Fibroblast of mammary gland (primary cell): ENCODE measurements around the gene PPFIA2.

Source experiments
- DNase-seq: peaks from one replicate; pipeline ENCODE4 v3.0.0-alpha.2; 2010; ENCODE audit warnings: low read depth
- H3K4me3 ChIP-seq: 2 replicates; pipeline ENCODE4 v1.5.1; 2011; ENCODE audit warnings: low read depth, mild to moderate bottlenecking, low read length, moderate library complexity; ENCODE audit not compliant: control insufficient read depth
- TF ChIP-seq, protein P1 (sequence below): conservative IDR thresholded peaks from 2 replicates; pipeline ENCODE4 v1.5.1; 2011; ENCODE audit warnings: low read depth, low read length, inconsistent platforms; ENCODE audit not compliant: control insufficient read depth, insufficient read depth

Gene PPFIA2

DNA sequence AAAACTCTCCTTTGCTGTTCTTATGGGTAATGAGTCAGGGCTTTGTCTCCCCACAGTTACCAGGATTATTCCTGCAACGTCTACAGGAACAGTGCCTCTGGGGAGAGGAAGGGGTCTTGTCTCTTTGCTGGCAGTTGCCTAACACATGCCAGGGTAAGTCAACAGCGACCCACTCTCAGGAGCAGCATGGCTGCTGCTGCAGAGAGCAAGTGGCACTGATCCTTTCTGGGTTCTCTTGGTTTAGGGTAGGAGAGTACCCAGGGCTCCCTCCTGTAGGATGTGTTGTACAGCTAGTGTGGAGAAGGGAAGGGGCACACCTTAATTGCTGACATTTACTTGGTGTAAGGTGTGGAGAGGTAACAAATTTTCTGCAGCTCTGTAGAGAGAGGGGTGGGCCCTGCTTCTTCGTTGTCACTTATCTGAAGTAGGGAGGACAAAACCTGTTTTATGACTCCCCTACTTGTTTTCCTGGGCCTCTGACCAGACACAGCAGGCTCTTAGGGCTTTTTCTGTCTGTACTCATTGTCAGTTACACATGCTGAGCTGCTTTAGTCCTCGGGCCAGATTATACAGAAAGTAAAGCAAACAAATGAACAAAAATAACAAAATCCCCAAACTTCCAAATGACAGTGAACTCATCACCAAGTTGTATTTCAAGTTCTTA, 513.1 kb downstream of the PPFIA2 start:
- TF ChIP-seq, protein P1, sequence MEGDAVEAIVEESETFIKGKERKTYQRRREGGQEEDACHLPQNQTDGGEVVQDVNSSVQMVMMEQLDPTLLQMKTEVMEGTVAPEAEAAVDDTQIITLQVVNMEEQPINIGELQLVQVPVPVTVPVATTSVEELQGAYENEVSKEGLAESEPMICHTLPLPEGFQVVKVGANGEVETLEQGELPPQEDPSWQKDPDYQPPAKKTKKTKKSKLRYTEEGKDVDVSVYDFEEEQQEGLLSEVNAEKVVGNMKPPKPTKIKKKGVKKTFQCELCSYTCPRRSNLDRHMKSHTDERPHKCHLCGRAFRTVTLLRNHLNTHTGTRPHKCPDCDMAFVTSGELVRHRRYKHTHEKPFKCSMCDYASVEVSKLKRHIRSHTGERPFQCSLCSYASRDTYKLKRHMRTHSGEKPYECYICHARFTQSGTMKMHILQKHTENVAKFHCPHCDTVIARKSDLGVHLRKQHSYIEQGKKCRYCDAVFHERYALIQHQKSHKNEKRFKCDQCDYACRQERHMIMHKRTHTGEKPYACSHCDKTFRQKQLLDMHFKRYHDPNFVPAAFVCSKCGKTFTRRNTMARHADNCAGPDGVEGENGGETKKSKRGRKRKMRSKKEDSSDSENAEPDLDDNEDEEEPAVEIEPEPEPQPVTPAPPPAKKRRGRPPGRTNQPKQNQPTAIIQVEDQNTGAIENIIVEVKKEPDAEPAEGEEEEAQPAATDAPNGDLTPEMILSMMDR = no peak
- DNase-seq = no peak
- H3K4me3 ChIP-seq = no peak overlapping the region

DNA sequence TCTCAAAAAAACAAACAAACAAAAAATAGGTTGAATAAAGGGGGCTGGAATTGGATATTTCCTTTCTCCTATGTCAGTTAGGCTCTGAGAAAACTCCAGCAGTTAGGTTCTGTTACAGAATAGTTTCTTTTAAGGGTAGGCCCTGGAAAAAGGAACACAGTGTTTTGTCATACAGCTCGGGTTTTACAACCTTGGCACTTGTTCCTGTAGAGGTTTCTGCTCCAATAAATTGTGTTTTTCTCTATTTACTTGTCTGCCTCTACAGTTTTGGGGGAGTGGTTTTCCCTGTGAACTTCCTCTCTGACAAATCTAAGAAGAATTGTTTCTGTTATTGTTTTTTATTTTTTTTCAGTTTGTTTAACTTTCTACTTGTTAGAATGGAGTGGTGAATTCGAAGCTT, 513.7 kb downstream of the PPFIA2 start:
- DNase-seq = no peak
- no peak overlapping the region for H3K4me3 ChIP-seq
- TF ChIP-seq, protein P1 = no peak

DNA sequence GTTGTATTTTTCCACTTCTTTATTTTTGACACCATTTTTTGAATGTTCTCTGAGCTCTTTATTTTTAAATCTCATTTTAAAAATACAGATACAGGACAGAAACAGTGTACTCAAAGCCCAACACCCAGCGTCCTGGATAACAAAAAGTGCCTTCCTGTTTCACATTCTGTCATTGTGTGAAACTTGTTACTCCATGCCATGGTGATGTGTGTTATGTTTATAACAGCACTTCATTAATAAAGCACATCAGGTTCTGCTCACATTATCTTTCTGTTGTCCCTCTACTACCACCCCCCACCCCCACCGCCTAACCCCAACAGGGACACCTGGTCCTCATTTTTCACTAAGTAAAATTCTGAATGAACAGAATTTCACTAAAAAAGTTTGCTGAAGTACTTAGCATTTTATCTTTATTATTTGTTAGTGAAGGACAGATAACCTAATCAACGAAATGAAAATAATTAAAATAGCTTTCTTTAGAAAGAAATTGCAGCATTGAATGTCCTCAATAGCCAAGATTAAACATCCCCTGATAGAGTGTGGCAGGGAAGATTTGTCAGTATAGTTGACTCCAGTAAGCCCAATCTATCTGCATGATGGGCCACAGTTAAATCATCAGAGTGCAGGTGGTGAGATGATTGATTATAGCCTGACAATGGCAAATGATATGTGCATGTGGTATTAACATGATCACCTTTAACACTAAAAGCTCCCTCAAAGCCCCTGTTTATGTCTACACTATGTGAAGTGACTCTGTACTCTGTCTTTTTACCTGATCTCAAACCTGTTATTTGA, 527.4 kb downstream of the PPFIA2 start:
- no peak for DNase-seq
- no peak overlapping the region for H3K4me3 ChIP-seq
- TF ChIP-seq, protein P1 = no peak

DNA sequence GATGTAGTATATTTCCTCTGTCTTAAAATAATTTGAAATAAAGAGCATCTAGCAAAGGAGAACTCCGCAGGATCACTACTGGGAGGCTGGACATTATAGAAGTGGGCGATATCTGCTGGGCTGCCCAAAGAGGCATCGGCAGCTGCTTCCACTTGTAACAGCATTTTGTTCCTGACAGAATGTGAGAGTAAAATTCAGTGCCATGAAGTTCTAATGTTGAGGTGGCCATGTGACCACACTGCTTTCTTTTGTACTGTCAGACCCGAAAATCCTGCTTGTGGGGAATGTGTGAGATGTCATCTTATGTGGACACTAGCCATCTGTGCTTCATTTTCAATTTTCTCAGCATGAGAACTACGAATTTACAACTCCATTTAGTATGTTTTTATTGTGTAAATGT, 529.4 kb downstream of the PPFIA2 start:
- H3K4me3 ChIP-seq = no peak overlapping the region
- TF ChIP-seq, protein P1 = no peak
- no peak for DNase-seq

DNA sequence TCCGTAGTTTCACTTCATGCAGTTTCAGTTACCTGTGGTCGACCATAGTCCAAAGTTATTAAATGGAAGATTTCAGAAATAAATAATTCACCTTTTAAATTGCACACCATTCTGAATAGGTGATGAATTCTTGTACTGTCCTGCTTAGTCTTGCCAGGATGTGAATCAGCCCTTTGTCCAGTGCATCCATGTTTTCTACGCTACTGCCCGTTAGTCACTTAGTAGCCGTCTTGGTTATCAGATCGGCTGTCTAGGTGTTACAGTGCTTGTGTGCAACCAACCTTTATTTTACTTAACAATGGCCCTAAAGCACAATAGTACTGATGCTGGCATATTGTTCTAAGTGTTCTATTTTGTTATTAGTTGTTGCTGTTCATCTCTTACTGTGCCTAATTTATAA, 534.5 kb downstream of the PPFIA2 start:
- H3K4me3 ChIP-seq = no peak overlapping the region
- TF ChIP-seq, protein P1 = no peak
- DNase-seq = no peak

DNA sequence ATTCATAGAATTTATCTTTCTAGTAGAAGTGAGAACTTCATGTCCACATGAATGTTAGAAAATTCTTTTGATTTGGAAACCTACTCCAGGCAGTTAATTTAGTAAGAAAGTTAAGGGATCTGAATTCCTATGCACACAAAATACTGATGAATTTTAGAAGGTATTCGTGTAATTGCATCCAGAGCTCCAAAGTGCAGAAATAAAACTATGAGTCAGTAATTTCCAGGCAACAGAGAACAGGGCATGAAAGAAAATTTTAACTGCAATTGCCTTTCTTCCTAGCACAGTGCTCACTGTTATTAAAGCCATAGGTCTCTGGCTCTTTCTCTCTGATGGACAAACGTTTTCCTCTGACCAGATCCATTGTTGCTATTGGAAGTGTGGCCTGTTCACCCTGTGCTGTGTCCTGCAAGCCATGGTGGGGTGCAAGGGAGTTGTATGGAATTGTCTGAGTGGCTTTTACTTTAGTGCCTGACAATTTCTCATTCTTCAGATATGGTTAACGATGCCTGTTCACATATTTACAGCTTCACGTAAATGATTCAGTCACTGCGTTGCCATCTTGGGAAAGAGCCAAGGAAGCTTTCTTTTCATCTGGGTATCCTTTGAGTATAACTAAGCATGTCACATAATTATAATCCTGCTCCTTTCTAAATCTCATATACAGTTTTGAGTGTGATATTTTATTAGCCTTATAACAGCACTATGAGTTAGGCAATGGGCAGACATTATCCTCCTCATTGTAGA, 536.1 kb downstream of the PPFIA2 start:
- H3K4me3 ChIP-seq = no peak overlapping the region
- peak; percentile 36 for DNase-seq
- TF ChIP-seq, protein P1 = no peak
